PC-3 (cell line): Measurements from ENCODE around the gene IL11RA. TPM values are rescaled to one million over a fixed set of nuclear protein-coding genes. Genes with fewer than 3 reads are reported as not detected.

Experiments used
- ATAC-seq: fragments of 200-7000 bp; cut with Tn5 transposase; 2 replicates; pipeline ENCODE4 v1.9.1; 2020; ENCODE audit warnings: mild to moderate bottlenecking, moderate library complexity
- BruUV-seq: library from RNA; stranded (reverse); fragments of 400-500 nt; replicated peaks from 2 replicates; lab custom pipeline; 2021; lab: Mats Ljungman, UMichigan
- CTCF ChIA-PET: fragments of 300-600 bp; sonication (Branson Sonifier 250); formaldehyde crosslinking; loops from one replicate; lab custom pipeline; 2022; ENCODE audit warnings: antibody characterized with exemption; lab: Charles Lee
- POLR2A ChIA-PET: fragments of 300-600 bp; sonication (Branson Sonifier 250); formaldehyde crosslinking; loops from one replicate; lab custom pipeline; 2022; ENCODE audit warnings: antibody characterized with exemption; ENCODE audit not compliant: unreplicated experiment; lab: Charles Lee
- DNase-seq: peaks from one replicate; pipeline ENCODE4 v3.0.0-alpha.2; 2015
- H2AFZ ChIP-seq: fragments of 300-600 bp; sonication (generic); 2 replicates; pipeline ENCODE4 v1.6.0; 2016; ENCODE audit warnings: antibody characterized with exemption, low read length
- H3F3A ChIP-seq: fragments of 300-600 bp; sonication (generic); one replicate; pipeline ENCODE4 v1.6.0; 2017; ENCODE audit warnings: antibody characterized with exemption, low read length, control low read depth, mild to moderate bottlenecking; ENCODE audit not compliant: unreplicated experiment
- H3K27ac ChIP-seq: fragments of 300-600 bp; sonication (generic); 2 replicates; pipeline ENCODE4 v1.5.1; 2016; ENCODE audit warnings: mild to moderate bottlenecking, low read length
- H3K27me3 ChIP-seq: fragments of 300-600 bp; sonication (generic); 2 replicates; pipeline ENCODE4 v1.6.1; 2016; ENCODE audit warnings: low read length, mixed read lengths
- H3K36me3 ChIP-seq: fragments of 300-600 bp; sonication (generic); 2 replicates; pipeline ENCODE4 v1.6.1; 2016; ENCODE audit warnings: low read depth, mixed run types, low read length, mixed read lengths
- H3K4me1 ChIP-seq: fragments of 300-600 bp; sonication (generic); 2 replicates; pipeline ENCODE4 v1.5.1; 2016; ENCODE audit warnings: low read length; ENCODE audit not compliant: insufficient read depth
- H3K4me2 ChIP-seq: fragments of 300-600 bp; sonication (generic); 2 replicates; pipeline ENCODE4 v1.6.0; 2016; ENCODE audit warnings: low read length
- H3K4me3 ChIP-seq: fragments of 300-600 bp; sonication (generic); 2 replicates; pipeline ENCODE4 v1.5.1; 2016; ENCODE audit warnings: mild to moderate bottlenecking, low read length, mixed read lengths
- H3K79me2 ChIP-seq: fragments of 300-600 bp; sonication (generic); 2 replicates; pipeline ENCODE4 v1.6.1; 2017; ENCODE audit warnings: low read length, mixed read lengths
- H3K9ac ChIP-seq: fragments of 300-600 bp; sonication (generic); 2 replicates; pipeline ENCODE4 v1.6.0; 2016; ENCODE audit warnings: mild to moderate bottlenecking, low read length
- H3K9me2 ChIP-seq: fragments of 300-600 bp; sonication (generic); replicated peaks from 2 replicates; pipeline ENCODE4 v1.6.1; 2016; ENCODE audit warnings: mixed run types, low read length, mixed read lengths
- H3K9me3 ChIP-seq: fragments of 300-600 bp; sonication (generic); 2 replicates; pipeline ENCODE4 v1.6.1; 2016; ENCODE audit warnings: low read length, mixed read lengths
- H4K20me1 ChIP-seq: fragments of 300-600 bp; sonication (generic); 2 replicates; pipeline ENCODE4 v1.6.1; 2016; ENCODE audit warnings: low read length, mixed read lengths
- EZH2 ChIP-seq: fragments of 300-600 bp; sonication (generic); IDR thresholded peaks from one replicate; pipeline ENCODE4 v1.6.1; 2017; ENCODE audit warnings: antibody characterized with exemption, mild to moderate bottlenecking, low read length; ENCODE audit not compliant: unreplicated experiment
- EZH2phosphoT487 ChIP-seq: fragments of 300-600 bp; sonication (generic); IDR thresholded peaks from 2 replicates; pipeline ENCODE4 v1.6.1; 2018; ENCODE audit warnings: mild to moderate bottlenecking, antibody characterized with exemption, low read length, borderline replicate concordance
- intact Hi-C: fragments of 100-400 bp; cut with micrococcal nuclease; formaldehyde crosslinking; loops from 2 replicates; pipeline ENCODE4 v1.9.0; 2023
- total RNA-seq: library from RNA; depleted of rRNA; stranded (reverse); fragments of >200 nt; gene quantifications from 2 replicates; pipeline ENCODE4 v1.2.3, GENCODE V29; 2014
- TF ChIP-seq, protein P1 (sequence below): fragments of 300-600 bp; sonication (generic); conservative IDR thresholded peaks from 2 replicates; pipeline ENCODE4 v1.5.1; 2017; ENCODE audit warnings: antibody characterized with exemption, low read depth, mild to moderate bottlenecking, low read length

IL11RA gene
- total RNA-seq, 1 experiment from 2014 or later, result 8.3 TPM

DNA sequence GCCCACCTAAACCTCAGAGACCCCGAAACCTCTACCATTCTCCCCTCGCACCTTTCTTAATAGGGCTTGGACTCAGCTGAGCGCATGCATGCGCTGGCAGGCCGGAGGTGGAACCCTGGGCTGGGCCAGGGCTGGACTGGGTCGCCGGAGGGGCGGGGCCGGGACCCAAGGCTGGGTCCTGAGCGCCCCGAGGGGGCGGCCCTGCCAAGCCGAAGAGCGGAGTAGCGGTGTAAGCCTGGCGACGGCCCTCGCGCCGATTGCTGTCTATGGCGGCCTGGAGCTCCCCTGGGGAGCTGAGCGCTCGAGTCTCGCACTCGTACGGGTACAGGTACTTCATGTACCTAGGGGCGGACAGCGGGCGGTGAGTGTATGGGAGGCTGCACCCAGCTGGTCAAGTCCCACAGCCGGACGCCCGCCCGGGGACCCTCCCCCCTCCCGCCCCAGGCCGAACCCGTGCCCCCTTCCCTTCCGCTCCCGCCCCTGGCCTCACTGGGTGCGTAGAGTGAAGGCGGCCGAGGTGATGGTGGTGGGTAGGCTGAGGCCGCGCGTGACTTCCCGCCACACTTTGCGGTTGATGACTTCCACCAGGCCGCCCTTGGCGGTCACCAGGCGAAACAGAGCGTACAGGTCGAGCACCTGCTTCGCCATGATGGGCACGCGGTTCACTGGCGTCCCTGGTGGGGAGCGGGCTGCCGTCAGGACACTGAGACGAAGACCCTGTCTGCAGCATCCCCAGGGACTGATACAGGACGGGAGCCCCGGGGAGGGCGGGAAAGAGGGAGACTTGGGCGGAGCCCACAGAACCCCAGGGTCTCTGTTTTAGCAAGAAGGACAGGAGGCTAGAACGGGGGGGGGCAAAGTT, 28.4 kb upstream of the IL11RA start:
- ATAC-seq, result no peak
- Histone ChIP-seq H3K36me3 (no peaks in the 10 kb centered on the region), H3K27ac (no peak overlapping the region), H4K20me1 (no peaks in the 10 kb centered on the region), H3F3A (no peaks in the 10 kb centered on the region), H3K27me3 (peaks cover 7% of the 10 kb centered on the region), H3K4me2 (no peak overlapping the region), H3K4me3 (no peak overlapping the region), H3K4me1 (peaks cover 8% of the 10 kb centered on the region; the same call in 1 of the 2 replicates), H2AFZ (no peak overlapping the region), H3K9me2 (no peaks in the 10 kb centered on the region), H3K9ac (no peak overlapping the region), H3K9me3 (no peaks in the 10 kb centered on the region), H3K79me2 (peaks cover 6% of the 10 kb centered on the region)
- ChIA-PET CTCF (no interaction called here), POLR2A (no interaction called here)
- no peak for DNase-seq
- no TSS peak for BruUV-seq
- intact Hi-C loops, result no loop called here
- TF ChIP-seq, protein P1, sequence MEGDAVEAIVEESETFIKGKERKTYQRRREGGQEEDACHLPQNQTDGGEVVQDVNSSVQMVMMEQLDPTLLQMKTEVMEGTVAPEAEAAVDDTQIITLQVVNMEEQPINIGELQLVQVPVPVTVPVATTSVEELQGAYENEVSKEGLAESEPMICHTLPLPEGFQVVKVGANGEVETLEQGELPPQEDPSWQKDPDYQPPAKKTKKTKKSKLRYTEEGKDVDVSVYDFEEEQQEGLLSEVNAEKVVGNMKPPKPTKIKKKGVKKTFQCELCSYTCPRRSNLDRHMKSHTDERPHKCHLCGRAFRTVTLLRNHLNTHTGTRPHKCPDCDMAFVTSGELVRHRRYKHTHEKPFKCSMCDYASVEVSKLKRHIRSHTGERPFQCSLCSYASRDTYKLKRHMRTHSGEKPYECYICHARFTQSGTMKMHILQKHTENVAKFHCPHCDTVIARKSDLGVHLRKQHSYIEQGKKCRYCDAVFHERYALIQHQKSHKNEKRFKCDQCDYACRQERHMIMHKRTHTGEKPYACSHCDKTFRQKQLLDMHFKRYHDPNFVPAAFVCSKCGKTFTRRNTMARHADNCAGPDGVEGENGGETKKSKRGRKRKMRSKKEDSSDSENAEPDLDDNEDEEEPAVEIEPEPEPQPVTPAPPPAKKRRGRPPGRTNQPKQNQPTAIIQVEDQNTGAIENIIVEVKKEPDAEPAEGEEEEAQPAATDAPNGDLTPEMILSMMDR, result no peak
- TF ChIP-seq EZH2 (no peak), EZH2phosphoT487 (no peak)

DNA sequence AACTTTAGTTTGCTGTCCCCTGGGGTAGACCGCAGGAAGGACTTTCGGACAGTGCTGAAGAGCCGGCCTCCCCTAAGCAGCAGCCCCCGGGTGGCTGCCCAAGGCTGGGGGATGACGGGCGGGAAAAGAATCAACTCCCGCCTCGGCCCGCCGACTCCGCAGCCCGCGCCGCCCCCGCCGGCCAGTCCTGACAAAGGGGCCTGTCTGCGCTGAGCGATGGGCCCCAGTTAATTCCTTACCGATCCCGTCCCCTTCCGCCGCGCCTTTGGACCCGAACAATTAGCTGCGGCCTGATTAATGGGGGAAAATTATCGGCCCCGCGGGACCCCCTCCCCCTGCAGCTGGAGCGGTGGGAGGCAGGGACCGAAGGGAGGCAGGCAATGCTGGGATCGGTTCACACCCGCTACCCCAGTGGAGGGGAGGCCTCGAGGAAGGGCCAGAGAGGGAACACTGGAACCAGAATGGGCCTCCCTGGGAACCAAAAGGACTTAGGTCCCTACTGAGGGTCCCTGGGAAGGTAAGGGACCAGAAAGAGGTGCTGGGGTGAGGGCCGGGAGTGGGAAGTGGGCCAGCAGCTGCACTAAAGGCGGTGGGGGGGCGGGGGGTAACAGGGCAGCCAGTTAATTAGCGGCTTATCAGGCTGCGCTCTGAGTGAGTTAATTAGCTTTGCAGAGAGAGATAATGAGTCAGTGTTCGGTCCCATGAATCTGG, 27.4 kb upstream of the IL11RA start:
- CTCF ChIA-PET, result no interaction called here
- ATAC-seq (no peak), DNase-seq (no peak)
- H2AFZ ChIP-seq, result no peak overlapping the region
- no peaks in the 10 kb centered on the region for H3K9me3 ChIP-seq
- H3F3A ChIP-seq, result no peaks in the 10 kb centered on the region
- H3K4me3 ChIP-seq, result no peak overlapping the region
- TF ChIP-seq, protein P1, result no peak
- TF ChIP-seq EZH2phosphoT487, result no peak
- no peak for TF ChIP-seq EZH2
- no peak overlapping the region for H3K27ac ChIP-seq
- H3K36me3 ChIP-seq, result no peaks in the 10 kb centered on the region
- POLR2A ChIA-PET, result interaction anchor here (0.8 kb wide), 1 partner anchor 411 kb away, joined by 7 read pairs; no protein-coding TSS in a partner anchor
- no TSS peak for BruUV-seq
- H3K9me2 ChIP-seq, result no peaks in the 10 kb centered on the region
- intact Hi-C loops, result no loop called here
- H4K20me1 ChIP-seq, result no peaks in the 10 kb centered on the region
- H3K4me2 ChIP-seq, result no peak overlapping the region
- H3K79me2 ChIP-seq, result peaks cover 5% of the 10 kb centered on the region
- peaks cover 13% of the 10 kb centered on the region for H3K27me3 ChIP-seq
- no peak overlapping the region for H3K9ac ChIP-seq
- H3K4me1 ChIP-seq, result peaks cover 1% of the 10 kb centered on the region; the same call in 1 of the 2 replicates
